BE2C (cell line): ENCODE results near the gene CACNA1G. TPM values are rescaled to one million over a fixed set of nuclear protein-coding genes. Genes with fewer than 3 reads are reported as not detected.
A peak's percentile ranks its signal among the peaks of the same experiment; 100 is the strongest.

Source experiments
- DNase-seq: peaks from one replicate; pipeline ENCODE4 v3.0.0-alpha.2; 2020
- H3K27me3 ChIP-seq: fragments of 250-450 bp; sonication (Bioruptor Pico); 2 replicates; pipeline ENCODE4 v1.5.1; 2020; ENCODE audit warnings: mild to moderate bottlenecking
- H3K36me3 ChIP-seq: fragments of 250-450 bp; sonication (Bioruptor Pico); 2 replicates; pipeline ENCODE4 v1.5.1; 2020; ENCODE audit warnings: mild to moderate bottlenecking
- H3K4me1 ChIP-seq: fragments of 250-450 bp; sonication (Bioruptor Pico); 2 replicates; pipeline ENCODE4 v1.5.1; 2020
- H3K4me3 ChIP-seq: 2 replicates; pipeline ENCODE4 v1.5.1; 2011; ENCODE audit warnings: low read depth, low read length
- H3K9me3 ChIP-seq: fragments of 250-450 bp; sonication (Bioruptor Pico); 2 replicates; pipeline ENCODE4 v1.5.1; 2020
- CTCF ChIP-seq: IDR thresholded peaks from 2 replicates; pipeline ENCODE4 v1.5.1; 2012; ENCODE audit warnings: mild to moderate bottlenecking, low read depth, low read length
- polyA plus RNA-seq: library from polyadenylated mRNA; unstranded; fragments of >200 nt; gene quantifications from one replicate; pipeline ENCODE4 v1.2.1, GENCODE V29; 2012; ENCODE audit warnings: low read depth, missing spikeins; ENCODE audit not compliant: insufficient read length, insufficient read depth

The CACNA1G gene
- polyA plus RNA-seq = 0.14 TPM

GRCh38 chr17:50560185-50560824, at the start of gene CACNA1G:
Gene CACNA1G, plus strand, starts transcription at chr17:50560715. Its CDS starts 745 bp downstream, at chr17:50561460.
- H3K36me3 ChIP-seq = no peaks in the 10 kb centered on the region
- peaks cover 39% of the 10 kb centered on the region for H3K27me3 ChIP-seq
- peak; percentile 94 for DNase-seq
- no peak for TF ChIP-seq CTCF
- peak within 1 kb of the TSS; percentile 46 for H3K4me3 ChIP-seq
- no peaks in the 10 kb centered on the region; the same call in 1 of the 2 replicates for H3K9me3 ChIP-seq
- peaks cover 13% of the 10 kb centered on the region for H3K4me1 ChIP-seq

- no peak for DNase-seq
- Histone ChIP-seq H3K36me3 (no peaks in the 10 kb centered on the region), H3K27me3 (no peaks in the 10 kb centered on the region), H3K9me3 (no peaks in the 10 kb centered on the region), H3K4me3 (no peak overlapping the region), H3K4me1 (peaks cover 10% of the 10 kb centered on the region)
- TF ChIP-seq CTCF = no peak
These were observed 49.5 kb upstream of the CACNA1G start for GRCh38 chr17:50511058-50511457.

- TF ChIP-seq CTCF = no peak
- no peaks in the 10 kb centered on the region for H3K9me3 ChIP-seq
- no peak for DNase-seq
- H3K27me3 ChIP-seq = no peaks in the 10 kb centered on the region
- no peak overlapping the region for H3K4me3 ChIP-seq
- H3K4me1 ChIP-seq = peaks cover 10% of the 10 kb centered on the region
- H3K36me3 ChIP-seq = no peaks in the 10 kb centered on the region
These were observed 47.0 kb upstream of the CACNA1G start for GRCh38 chr17:50513495-50513894.

- H3K4me1 ChIP-seq = peaks cover 10% of the 10 kb centered on the region
- H3K9me3 ChIP-seq = no peaks in the 10 kb centered on the region
- H3K27me3 ChIP-seq = no peaks in the 10 kb centered on the region
- no peak overlapping the region for H3K4me3 ChIP-seq
- no peaks in the 10 kb centered on the region for H3K36me3 ChIP-seq
- DNase-seq = no peak
- no peak for TF ChIP-seq CTCF
These were observed 46.1 kb upstream of the CACNA1G start for GRCh38 chr17:50514388-50514787.

- no peaks in the 10 kb centered on the region for H3K36me3 ChIP-seq
- H3K27me3 ChIP-seq = no peaks in the 10 kb centered on the region
- DNase-seq = no peak
- H3K9me3 ChIP-seq = no peaks in the 10 kb centered on the region
- peaks cover 10% of the 10 kb centered on the region for H3K4me1 ChIP-seq
- no peak overlapping the region for H3K4me3 ChIP-seq
- no peak for TF ChIP-seq CTCF
These were observed 45.4 kb upstream of the CACNA1G start for GRCh38 chr17:50514936-50515702.

GRCh38 chr17:50517011-50517410, 43.5 kb upstream of the CACNA1G start:
- Histone ChIP-seq H3K9me3 (no peaks in the 10 kb centered on the region), H3K36me3 (no peaks in the 10 kb centered on the region), H3K4me1 (no peaks in the 10 kb centered on the region), H3K4me3 (no peak overlapping the region), H3K27me3 (no peaks in the 10 kb centered on the region)
- no peak for TF ChIP-seq CTCF
- DNase-seq = no peak
